Astrocyte (in vitro differentiated cells and primary cell): Measurements from ENCODE around the gene CAPZB.

Source experiments
- CTCF ChIP-seq: IDR thresholded peaks from 2 replicates; pipeline ENCODE4 v1.5.1; 2011; ENCODE audit warnings: low read depth, mild to moderate bottlenecking, inconsistent platforms, low read length, moderate library complexity; ENCODE audit not compliant: insufficient read depth
- EZH2 ChIP-seq: IDR thresholded peaks from 2 replicates; pipeline ENCODE4 v1.6.1; 2012; ENCODE audit warnings: mild to moderate bottlenecking, low read length, inconsistent platforms; ENCODE audit not compliant: insufficient read depth

- TF ChIP-seq CTCF (no peak), EZH2 (no peak)
Measured at GRCh38 chr1:19384772-19385187, 100.6 kb downstream of the CAPZB start.
